NB4 (cell line): ENCODE measurements around the gene ILF2.

Experiments used
- MYC ChIP-seq: IDR thresholded peaks from 2 replicates; pipeline ENCODE4 v1.6.1; 2011; ENCODE audit warnings: low read depth, low read length
- TF ChIP-seq, protein P1 (sequence below): IDR thresholded peaks from one replicate; pipeline ENCODE4 v1.5.1; 2012; ENCODE audit warnings: low read depth, low read length
- TF ChIP-seq, protein P2 (sequence below): IDR thresholded peaks from 2 replicates; pipeline ENCODE4 v1.6.1; 2011; ENCODE audit warnings: low read depth, low read length

GRCh38 chr1:153679337-153680119 lies 8.7 kb upstream of the ILF2 start:
- TF ChIP-seq, protein P1, sequence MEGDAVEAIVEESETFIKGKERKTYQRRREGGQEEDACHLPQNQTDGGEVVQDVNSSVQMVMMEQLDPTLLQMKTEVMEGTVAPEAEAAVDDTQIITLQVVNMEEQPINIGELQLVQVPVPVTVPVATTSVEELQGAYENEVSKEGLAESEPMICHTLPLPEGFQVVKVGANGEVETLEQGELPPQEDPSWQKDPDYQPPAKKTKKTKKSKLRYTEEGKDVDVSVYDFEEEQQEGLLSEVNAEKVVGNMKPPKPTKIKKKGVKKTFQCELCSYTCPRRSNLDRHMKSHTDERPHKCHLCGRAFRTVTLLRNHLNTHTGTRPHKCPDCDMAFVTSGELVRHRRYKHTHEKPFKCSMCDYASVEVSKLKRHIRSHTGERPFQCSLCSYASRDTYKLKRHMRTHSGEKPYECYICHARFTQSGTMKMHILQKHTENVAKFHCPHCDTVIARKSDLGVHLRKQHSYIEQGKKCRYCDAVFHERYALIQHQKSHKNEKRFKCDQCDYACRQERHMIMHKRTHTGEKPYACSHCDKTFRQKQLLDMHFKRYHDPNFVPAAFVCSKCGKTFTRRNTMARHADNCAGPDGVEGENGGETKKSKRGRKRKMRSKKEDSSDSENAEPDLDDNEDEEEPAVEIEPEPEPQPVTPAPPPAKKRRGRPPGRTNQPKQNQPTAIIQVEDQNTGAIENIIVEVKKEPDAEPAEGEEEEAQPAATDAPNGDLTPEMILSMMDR, result no peak
- TF ChIP-seq, protein P2, sequence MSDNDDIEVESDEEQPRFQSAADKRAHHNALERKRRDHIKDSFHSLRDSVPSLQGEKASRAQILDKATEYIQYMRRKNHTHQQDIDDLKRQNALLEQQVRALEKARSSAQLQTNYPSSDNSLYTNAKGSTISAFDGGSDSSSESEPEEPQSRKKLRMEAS, result no peak
- TF ChIP-seq MYC, result no peak
